Adrenal gland (tissue), 12 donors: ENCODE measurements around the gene IGSF9. TPM values are rescaled to one million over a fixed set of nuclear protein-coding genes. Genes with fewer than 3 reads are reported as not detected.

Experiments
- DNase-seq, 7 donors: peaks; one replicate each; pipeline ENCODE4 v3.0.0-alpha.2; 2019 to 2020
- H3K27ac ChIP-seq, 5 donors: fragments of 200-600 bp; sonication (generic) in 4 of 5; 1 replicate in 3 of 5; 2 replicates in 2 of 5; pipeline versions ENCODE4 v1.5.1 to v1.8.0; 2016 to 2020; ENCODE audit warnings: mild to moderate bottlenecking in 1 of 5
- H3K27me3 ChIP-seq: fragments of 200-600 bp; 2 replicates; pipeline ENCODE4 v1.8.0; 2021
- H3K36me3 ChIP-seq, 2 donors: fragments of 200-600 bp; replicated peaks in 1 of 2; 1 replicate in 1 of 2; 2 replicates in 1 of 2; pipeline versions ENCODE4 v1.5.1 to v1.8.0; 2018 to 2022
- H3K4me1 ChIP-seq, 2 donors: fragments of 200-600 bp; replicated peaks in 1 of 2; 1 replicate in 1 of 2; 2 replicates in 1 of 2; pipeline versions ENCODE4 v1.5.1 to v1.8.0; 2018 to 2021
- H3K4me3 ChIP-seq, 4 donors: fragments of 200-600 bp; sonication (generic) in 3 of 4; one replicate each; pipeline ENCODE4 v1.5.1; 2016 to 2018
- H3K9me3 ChIP-seq, 3 donors: fragments of 200-600 bp; sonication (generic) in 1 of 3; replicated peaks in 1 of 3; 1 replicate in 2 of 3; 2 replicates in 1 of 3; pipeline versions ENCODE4 v1.5.1 to v1.8.0; 2016 to 2021
- POLR2A ChIP-seq, 2 donors: fragments of 450-650 bp; IDR thresholded peaks; one replicate each; pipeline ENCODE4 v1.6.1; 2017; ENCODE audit warnings: antibody characterized with exemption in 2 of 2, mild to moderate bottlenecking in 2 of 2, moderate library complexity in 1 of 2
- WGBS, 4 donors: extraction: QIAGEN DNeasy Blood & Tissue Kit in 2 of 4; methylation state at CpG; one replicate each; pipeline versions ENCODE4 v1.1.5 to v1.1.7; 2013 to 2017; 5-methylcytosine and 5-hydroxymethylcytosine counted together
- intact Hi-C, 2 donors: fragments of 100-400 bp; cut with DNase I; formaldehyde crosslinking; loops; one replicate each; pipeline versions ENCODE4 v1.14.1 to v1.15.0; 2022 to 2023
- polyA plus RNA-seq, 3 donors: library from polyadenylated mRNA; stranded (reverse); fragments of 200-250 nt in 2 of 3; fragments of 350-450 nt in 1 of 3; fragmentation: Illumina TruSeq in 1 of 3; extraction: RNeasy Lipid Tissue Mini Kit (QIAGEN cat#74804) in 1 of 3; gene quantifications; one replicate each; pipeline ENCODE4 v1.2.3, GENCODE V29; 2013 to 2014
- total RNA-seq, 9 donors: library from RNA; depleted of rRNA in 4 of 9; stranded (reverse); fragments of >200 nt in 4 of 9; fragments of 120-200 nt in 1 of 9; fragmentation: NEBNext Ultra II Directional in 1 of 9; extraction: Animal tissue kit (Norgen Biotek cat#: 25700) in 1 of 9; gene quantifications; one replicate each; pipeline versions ENCODE4 v1.1.0 to v1.2.4, GENCODE V29; 2013 to 2023
- TF ChIP-seq, protein P1 (sequence below), 6 experiments: fragments of 450-650 bp in 4 of 6; fragments of 200-600 bp in 2 of 6; sonication (generic) in 1 of 6; IDR thresholded peaks; 1 replicate in 5 of 6; 2 replicates in 1 of 6; pipeline versions ENCODE4 v1.5.1 to v1.8.0; 2016 to 2021; ENCODE audit warnings: antibody characterized with exemption in 6 of 6, mild to moderate bottlenecking in 2 of 6, moderate library complexity in 1 of 6
- donor health status: healthy with polysubstance abuse.
- donor health status: Bipolar disorder and iron deficiency.
- donor health status: DM: yes; HTN: yes; CAD: no.
- donor health status: DM: no; HTN: no; CAD: no.
- donor health status: DM: no; HTN: no; CAD: no.
- donor health status: DM: yes; HTN: yes; CAD: no.

The IGSF9 gene
- total and polyA plus RNA-seq, 12 donors, result 0.10 to 0.32 (median 0.19) TPM; not detected in 6

DNA sequence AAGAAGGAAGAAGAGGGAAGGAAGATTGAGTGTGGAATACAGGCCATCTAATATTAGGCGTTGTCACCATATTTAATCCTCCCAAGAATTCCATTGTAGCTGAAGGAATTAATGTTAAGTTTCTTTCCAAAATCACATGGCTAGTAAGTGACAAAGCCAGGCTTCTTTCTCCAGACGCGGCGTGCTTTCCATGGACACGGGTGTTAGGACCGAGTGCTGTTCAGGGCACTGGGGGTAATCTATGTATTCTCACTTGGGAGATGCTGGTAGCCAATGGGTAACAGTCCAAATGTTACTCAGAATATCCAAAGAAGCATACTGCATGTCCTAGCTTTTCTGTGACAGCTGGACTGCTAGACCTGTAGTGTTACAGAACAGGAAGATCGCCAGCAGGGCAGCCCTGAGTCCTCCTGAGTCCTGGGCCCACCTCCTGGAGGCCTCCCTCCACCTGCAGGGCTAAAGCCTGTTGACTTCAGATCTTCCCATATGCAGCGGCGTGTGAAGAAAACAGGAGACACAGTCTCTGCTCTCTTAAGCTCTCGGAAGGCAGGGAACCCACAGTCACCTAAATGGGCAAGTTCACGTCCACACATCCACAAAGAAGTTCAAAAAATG, 5.3 kb downstream of the IGSF9 start:
- Histone ChIP-seq H3K27me3 (peaks cover 24% of the 10 kb centered on the region), H3K4me1 (peaks cover 0 to 5% of the 10 kb centered on the region in 2 donors), H3K36me3 (no peaks in the 10 kb centered on the region), H3K9me3 (no peaks in the 10 kb centered on the region), H3K27ac (no peak overlapping the region), H3K4me3 (no peak overlapping the region)
- TF ChIP-seq, protein P1, sequence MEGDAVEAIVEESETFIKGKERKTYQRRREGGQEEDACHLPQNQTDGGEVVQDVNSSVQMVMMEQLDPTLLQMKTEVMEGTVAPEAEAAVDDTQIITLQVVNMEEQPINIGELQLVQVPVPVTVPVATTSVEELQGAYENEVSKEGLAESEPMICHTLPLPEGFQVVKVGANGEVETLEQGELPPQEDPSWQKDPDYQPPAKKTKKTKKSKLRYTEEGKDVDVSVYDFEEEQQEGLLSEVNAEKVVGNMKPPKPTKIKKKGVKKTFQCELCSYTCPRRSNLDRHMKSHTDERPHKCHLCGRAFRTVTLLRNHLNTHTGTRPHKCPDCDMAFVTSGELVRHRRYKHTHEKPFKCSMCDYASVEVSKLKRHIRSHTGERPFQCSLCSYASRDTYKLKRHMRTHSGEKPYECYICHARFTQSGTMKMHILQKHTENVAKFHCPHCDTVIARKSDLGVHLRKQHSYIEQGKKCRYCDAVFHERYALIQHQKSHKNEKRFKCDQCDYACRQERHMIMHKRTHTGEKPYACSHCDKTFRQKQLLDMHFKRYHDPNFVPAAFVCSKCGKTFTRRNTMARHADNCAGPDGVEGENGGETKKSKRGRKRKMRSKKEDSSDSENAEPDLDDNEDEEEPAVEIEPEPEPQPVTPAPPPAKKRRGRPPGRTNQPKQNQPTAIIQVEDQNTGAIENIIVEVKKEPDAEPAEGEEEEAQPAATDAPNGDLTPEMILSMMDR (IDR thresholded peaks at IDR 0.05), result no peak
- TF ChIP-seq POLR2A (IDR thresholded peaks at IDR 0.05), result no peak
- 89 to 97% (median 94%) methylated on average over 9 to 11 of the region's 11 CpGs for WGBS, 4 donors
- intact Hi-C loops, result loop anchor here in 1 of 2 donors (10.0 kb wide), 1 partner anchor 155 kb away; the partner anchor contains the start of gene IGSF8
- no peak for DNase-seq

DNA sequence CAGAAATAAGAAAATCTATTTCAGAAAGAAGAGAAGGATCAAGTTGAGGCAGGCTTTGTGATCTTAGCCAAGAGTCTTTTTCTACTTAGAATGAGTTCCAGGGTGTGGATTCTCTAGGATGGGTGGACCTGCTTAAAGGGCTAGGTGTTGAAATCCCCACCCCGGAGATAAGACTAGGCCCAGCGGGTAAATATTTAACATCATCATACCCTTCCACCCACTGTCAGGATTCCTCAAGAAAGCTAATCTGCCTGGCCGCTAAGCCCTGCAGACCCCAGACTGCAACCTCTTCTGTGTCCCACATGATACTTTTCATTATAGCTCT, 5.8 kb downstream of the IGSF9 start:
- Histone ChIP-seq H3K27me3 (peaks cover 23% of the 10 kb centered on the region), H3K9me3 (no peaks in the 10 kb centered on the region), H3K36me3 (no peaks in the 10 kb centered on the region), H3K4me1 (peaks cover 0 to 5% of the 10 kb centered on the region in 2 donors), H3K4me3 (no peak overlapping the region), H3K27ac (no peak overlapping the region)
- 89 to 93% (median 90%) methylated on average over 3 of the region's 3 CpGs for WGBS, 4 donors
- intact Hi-C loops, result loop anchor here in 1 of 2 donors (10.0 kb wide), 1 partner anchor 155 kb away; the partner anchor contains the start of gene IGSF8
- DNase-seq, result no peak
- TF ChIP-seq, protein P1 (IDR thresholded peaks at IDR 0.05), result no peak
- no peak for TF ChIP-seq POLR2A (IDR thresholded peaks at IDR 0.05)

- Histone ChIP-seq H3K9me3 (no peaks in the 10 kb centered on the region), H3K27ac (no peak overlapping the region), H3K4me3 (no peak overlapping the region), H3K36me3 (no peaks in the 10 kb centered on the region), H3K27me3 (peaks cover 22% of the 10 kb centered on the region), H3K4me1 (peaks cover 0 to 5% of the 10 kb centered on the region in 2 donors)
- TF ChIP-seq, protein P1 (IDR thresholded peaks at IDR 0.05), result no peak
- no peak for TF ChIP-seq POLR2A (IDR thresholded peaks at IDR 0.05)
- intact Hi-C loops, result no loop called here
- WGBS, 4 donors, result 82 to 84% (median 83%) methylated on average over 6 of the region's 6 CpGs
- DNase-seq, result no peak
Measured at GRCh38 chr1:159938905-159939677, 6.3 kb downstream of the IGSF9 start.

GRCh38 chr1:159938211-159938852, 7.1 kb downstream of the IGSF9 start:
- Histone ChIP-seq H3K27ac (no peak overlapping the region), H3K4me1 (peaks cover 0 to 5% of the 10 kb centered on the region in 2 donors), H3K27me3 (peaks cover 17% of the 10 kb centered on the region), H3K9me3 (no peaks in the 10 kb centered on the region), H3K36me3 (no peaks in the 10 kb centered on the region), H3K4me3 (no peak overlapping the region)
- WGBS, 4 donors, result 49 to 72% (median 63%) methylated on average over 5 to 7 of the region's 7 CpGs
- no peak for DNase-seq
- TF ChIP-seq, protein P1 (IDR thresholded peaks at IDR 0.05), result no peak
- no peak for TF ChIP-seq POLR2A (IDR thresholded peaks at IDR 0.05)
- intact Hi-C loops, result no loop called here
